ENCODE data around the gene COL4A3. TPM values are rescaled to one million over a fixed set of nuclear protein-coding genes. Genes with fewer than 3 reads are reported as not detected.

COL4A3 gene
- total RNA-seq, 2 donors from 2014 or later: 2.7 to 8.0 TPM

- Histone ChIP-seq H3K36me3 (no peaks in the 10 kb centered on the region), H3K4me3 (no peak overlapping the region), H3K27me3 (no peaks in the 10 kb centered on the region), H3K27ac (peak overlapping the region; percentile 52 to 73), H3K9me3 (no peaks in the 10 kb centered on the region), H3K4me1 (peaks cover 0 to 5% of the 10 kb centered on the region in 2 donors)
- DNase-seq (ENCODE audit: low spot score): peak; percentile 63
- TF ChIP-seq, protein P1, sequence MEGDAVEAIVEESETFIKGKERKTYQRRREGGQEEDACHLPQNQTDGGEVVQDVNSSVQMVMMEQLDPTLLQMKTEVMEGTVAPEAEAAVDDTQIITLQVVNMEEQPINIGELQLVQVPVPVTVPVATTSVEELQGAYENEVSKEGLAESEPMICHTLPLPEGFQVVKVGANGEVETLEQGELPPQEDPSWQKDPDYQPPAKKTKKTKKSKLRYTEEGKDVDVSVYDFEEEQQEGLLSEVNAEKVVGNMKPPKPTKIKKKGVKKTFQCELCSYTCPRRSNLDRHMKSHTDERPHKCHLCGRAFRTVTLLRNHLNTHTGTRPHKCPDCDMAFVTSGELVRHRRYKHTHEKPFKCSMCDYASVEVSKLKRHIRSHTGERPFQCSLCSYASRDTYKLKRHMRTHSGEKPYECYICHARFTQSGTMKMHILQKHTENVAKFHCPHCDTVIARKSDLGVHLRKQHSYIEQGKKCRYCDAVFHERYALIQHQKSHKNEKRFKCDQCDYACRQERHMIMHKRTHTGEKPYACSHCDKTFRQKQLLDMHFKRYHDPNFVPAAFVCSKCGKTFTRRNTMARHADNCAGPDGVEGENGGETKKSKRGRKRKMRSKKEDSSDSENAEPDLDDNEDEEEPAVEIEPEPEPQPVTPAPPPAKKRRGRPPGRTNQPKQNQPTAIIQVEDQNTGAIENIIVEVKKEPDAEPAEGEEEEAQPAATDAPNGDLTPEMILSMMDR (IDR thresholded peaks at IDR 0.05): no peak
Measured at GRCh38 chr2:227179988-227180685, 15.7 kb downstream of the COL4A3 start.

DNA sequence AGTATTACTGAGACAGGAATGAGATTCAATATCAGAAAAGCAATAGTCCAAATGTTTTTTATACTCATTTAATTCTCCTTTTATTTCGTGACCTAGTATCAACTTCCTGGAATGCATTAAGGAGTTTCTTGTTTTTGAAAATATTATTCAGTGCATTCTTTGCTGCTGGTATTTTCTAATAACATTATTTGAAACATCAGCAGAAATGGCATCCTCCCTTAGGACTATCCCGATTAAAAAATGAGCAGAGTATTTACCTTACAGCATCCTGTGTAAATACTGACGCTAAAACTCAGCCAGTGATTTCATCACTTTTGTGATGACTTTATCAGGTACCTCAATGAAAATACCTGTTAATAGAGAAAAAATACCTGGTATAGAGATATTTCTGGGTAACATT, 16.3 kb downstream of the COL4A3 start:
- TF ChIP-seq, protein P1 (IDR thresholded peaks at IDR 0.05): no peak
- Histone ChIP-seq H3K27ac (peak overlapping the region; percentile 52 to 73), H3K9me3 (no peaks in the 10 kb centered on the region), H3K36me3 (no peaks in the 10 kb centered on the region), H3K4me1 (peaks cover 0 to 5% of the 10 kb centered on the region in 2 donors), H3K4me3 (no peak overlapping the region), H3K27me3 (no peaks in the 10 kb centered on the region)
- DNase-seq (ENCODE audit: low spot score): no peak

- no peaks in the 10 kb centered on the region for H3K36me3 ChIP-seq
- no peak overlapping the region for H3K4me3 ChIP-seq
- no peak for DNase-seq (ENCODE audit: low spot score)
- no peaks in the 10 kb centered on the region for H3K9me3 ChIP-seq
- H3K27me3 ChIP-seq: no peaks in the 10 kb centered on the region
- TF ChIP-seq, protein P1 (IDR thresholded peaks at IDR 0.05): no peak
- peaks cover 0 to 14% of the 10 kb centered on the region in 2 donors for H3K4me1 ChIP-seq
- H3K27ac ChIP-seq: no peak overlapping the region
Measured at GRCh38 chr2:227182765-227183164, 18.3 kb downstream of the COL4A3 start.

DNA sequence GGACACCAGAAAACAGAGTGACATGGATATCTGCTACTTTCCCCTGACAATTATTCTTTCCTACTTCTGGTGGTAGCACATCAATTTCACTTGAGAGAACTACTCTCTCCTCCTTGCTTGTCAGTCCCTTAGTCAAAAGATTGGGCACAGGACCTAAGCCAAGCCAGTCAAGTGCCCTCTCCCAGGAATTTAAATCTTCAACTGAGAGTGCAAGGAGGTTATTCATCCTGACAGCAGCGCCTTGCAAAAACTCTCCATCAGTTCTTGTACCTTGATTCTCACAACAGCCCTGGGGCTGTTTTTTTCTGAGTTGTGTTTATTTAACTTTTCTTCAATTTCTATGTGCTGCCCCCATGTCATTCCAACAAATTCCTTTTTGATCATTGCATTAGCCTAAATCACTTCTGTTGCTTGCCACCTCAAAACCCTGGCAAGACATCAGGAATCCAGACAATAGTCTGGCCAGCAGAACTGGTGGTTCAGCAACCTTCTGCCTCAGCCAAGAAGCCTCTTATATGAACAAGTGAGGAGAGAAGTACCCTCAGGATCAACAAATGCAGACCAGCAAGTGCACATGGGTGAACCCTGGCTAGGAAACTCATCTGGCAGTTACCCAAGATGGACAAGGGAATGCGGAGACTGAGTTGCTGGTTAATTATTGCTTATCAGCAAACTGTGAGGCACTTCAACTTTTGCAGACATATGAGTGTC, 19.4 kb downstream of the COL4A3 start:
- TF ChIP-seq, protein P1 (IDR thresholded peaks at IDR 0.05): no peak
- no peak overlapping the region for H3K27ac ChIP-seq

DNA sequence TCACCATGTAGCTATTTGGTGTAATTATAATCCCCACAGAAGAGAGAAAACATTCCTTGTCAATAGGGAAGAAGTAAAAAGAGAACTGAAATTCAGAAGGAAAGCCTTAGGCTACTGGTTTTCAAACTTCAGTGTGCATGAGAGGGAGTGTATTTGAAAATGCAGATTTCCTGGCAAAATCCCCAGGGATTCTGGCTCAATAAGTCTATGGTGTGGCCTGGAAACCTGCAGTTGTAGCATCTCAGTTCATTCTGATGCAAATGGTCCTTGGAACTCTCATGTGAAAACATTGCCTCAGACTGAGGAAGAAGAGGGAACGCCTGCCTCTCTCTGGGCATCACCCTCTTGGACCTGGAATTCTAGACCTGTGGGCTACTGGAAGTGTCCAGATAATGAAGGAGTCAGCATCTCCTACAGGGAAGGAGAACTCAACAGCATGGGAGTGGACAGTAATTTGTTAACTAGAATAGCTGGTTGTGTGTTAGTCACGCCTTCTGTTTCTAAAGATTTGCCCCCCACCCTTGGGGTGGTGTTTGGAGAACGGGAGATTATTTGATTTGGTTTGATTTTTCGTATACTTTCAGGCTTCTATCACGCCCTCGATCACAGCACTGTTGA, 21.3 kb downstream of the COL4A3 start:
- no peak overlapping the region for H3K4me3 ChIP-seq
- H3K4me1 ChIP-seq: peaks cover 0 to 21% of the 10 kb centered on the region in 2 donors
- TF ChIP-seq, protein P1 (IDR thresholded peaks at IDR 0.05): no peak
- DNase-seq (ENCODE audit: low spot score): no peak
- H3K36me3 ChIP-seq: no peaks in the 10 kb centered on the region
- H3K27ac ChIP-seq: no peak overlapping the region
- H3K27me3 ChIP-seq: no peaks in the 10 kb centered on the region
- H3K9me3 ChIP-seq: no peaks in the 10 kb centered on the region

More for the DNA sequence above, 19.4 kb downstream of the COL4A3 start:
- no peaks in the 10 kb centered on the region for H3K9me3 ChIP-seq
- no peak for DNase-seq (ENCODE audit: low spot score)
- no peaks in the 10 kb centered on the region for H3K36me3 ChIP-seq
- H3K4me1 ChIP-seq: peaks cover 0 to 23% of the 10 kb centered on the region in 2 donors
- H3K27me3 ChIP-seq: no peaks in the 10 kb centered on the region
- H3K4me3 ChIP-seq: no peak overlapping the region
